GM12891 (cell line): ENCODE measurements around the gene PPM1A.

ENCODE experiments used
- POLR2A ChIP-seq: IDR thresholded peaks from 2 replicates; pipeline ENCODE4 v1.6.1; 2011; ENCODE audit warnings: low read depth, low read length, control low read depth
- POLR2AphosphoS5 ChIP-seq: IDR thresholded peaks from 2 replicates; pipeline ENCODE4 v1.6.1; 2011; ENCODE audit warnings: low read depth, low read length, control low read depth
- TAF1 ChIP-seq: IDR thresholded peaks from 2 replicates; pipeline ENCODE4 v1.6.1; 2011; ENCODE audit warnings: low read depth, low read length, control low read depth

DNA sequence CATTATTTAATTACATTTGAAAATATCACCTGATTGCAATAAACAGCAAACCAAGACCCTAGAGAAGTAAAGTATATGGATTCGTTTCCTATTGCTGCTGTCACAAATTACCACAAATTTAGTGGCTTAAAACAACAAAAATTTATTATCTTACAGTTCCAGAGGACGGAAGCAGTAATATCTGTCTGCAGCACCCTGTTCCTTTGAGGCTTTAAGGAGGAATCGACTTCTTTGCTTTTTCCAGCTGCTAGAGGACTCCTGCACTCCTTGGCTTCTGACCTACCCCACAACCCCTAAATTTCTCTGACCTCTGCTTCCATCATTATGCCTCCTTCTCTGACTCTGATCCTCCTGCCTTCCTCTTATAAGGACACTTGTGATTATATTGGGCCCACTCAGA is 23.8 kb upstream of the PPM1A start:
- TF ChIP-seq POLR2A: no peak
- TF ChIP-seq POLR2AphosphoS5: no peak
- TF ChIP-seq TAF1: no peak
